ENCODE measurements around the gene AIG1.

DNA sequence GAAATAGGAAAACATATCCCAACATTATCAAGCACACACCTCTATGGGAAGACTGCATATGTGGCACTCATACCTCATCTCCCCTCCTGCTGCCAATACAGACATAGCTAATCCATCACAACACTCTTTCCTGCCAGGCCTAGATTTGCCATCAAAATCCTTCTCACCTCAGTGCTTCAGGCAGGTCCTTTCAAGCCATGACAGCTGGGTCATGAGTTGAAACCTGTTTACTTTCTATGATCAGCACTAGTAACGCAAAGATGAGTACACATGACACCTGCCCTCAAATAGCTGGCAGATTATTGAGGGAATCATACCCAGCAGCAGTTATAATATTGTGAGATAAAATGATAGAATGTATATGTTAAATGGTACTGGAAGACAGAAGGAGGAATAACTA, 183.1 kb downstream of the AIG1 start:
- no peak for TF ChIP-seq POLR2AphosphoS5 (IDR thresholded peaks at IDR 0.05; ENCODE audit: borderline replicate concordance, low read depth, low read length)
- TF ChIP-seq EZH2 (IDR thresholded peaks at IDR 0.05), result no peak

Data from SK-N-MC (cell line).